ENCODE data around the gene CTIF.

DNA sequence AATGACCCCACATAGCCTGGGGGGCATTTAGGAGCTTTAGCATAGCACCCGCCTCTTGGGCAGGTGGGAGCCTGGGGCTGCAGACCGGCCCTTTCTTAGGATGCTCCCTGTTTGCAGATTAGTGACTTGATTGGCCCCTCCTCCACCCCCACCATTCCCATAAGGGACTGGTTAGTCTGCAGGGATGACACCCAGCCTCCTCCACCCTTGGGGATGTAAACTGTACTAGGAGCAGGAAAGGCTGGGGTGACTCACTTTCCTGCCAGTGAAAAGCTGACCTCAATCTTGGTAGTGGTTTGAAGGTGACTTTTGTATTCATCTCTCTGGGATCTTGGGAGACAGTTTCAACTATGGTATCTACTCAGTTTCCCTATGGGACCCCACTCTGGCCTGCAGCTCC is 24.2 kb downstream of the CTIF start:
- TF ChIP-seq POLR2A (IDR thresholded peaks at IDR 0.05) (no peak), EP300 (IDR thresholded peaks at IDR 0.05) (no peak)
- TF ChIP-seq, protein P1, sequence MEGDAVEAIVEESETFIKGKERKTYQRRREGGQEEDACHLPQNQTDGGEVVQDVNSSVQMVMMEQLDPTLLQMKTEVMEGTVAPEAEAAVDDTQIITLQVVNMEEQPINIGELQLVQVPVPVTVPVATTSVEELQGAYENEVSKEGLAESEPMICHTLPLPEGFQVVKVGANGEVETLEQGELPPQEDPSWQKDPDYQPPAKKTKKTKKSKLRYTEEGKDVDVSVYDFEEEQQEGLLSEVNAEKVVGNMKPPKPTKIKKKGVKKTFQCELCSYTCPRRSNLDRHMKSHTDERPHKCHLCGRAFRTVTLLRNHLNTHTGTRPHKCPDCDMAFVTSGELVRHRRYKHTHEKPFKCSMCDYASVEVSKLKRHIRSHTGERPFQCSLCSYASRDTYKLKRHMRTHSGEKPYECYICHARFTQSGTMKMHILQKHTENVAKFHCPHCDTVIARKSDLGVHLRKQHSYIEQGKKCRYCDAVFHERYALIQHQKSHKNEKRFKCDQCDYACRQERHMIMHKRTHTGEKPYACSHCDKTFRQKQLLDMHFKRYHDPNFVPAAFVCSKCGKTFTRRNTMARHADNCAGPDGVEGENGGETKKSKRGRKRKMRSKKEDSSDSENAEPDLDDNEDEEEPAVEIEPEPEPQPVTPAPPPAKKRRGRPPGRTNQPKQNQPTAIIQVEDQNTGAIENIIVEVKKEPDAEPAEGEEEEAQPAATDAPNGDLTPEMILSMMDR (IDR thresholded peaks at IDR 0.05), result no peak
